ENCODE measurements around the gene C4orf50.

The C4orf50 gene

DNA sequence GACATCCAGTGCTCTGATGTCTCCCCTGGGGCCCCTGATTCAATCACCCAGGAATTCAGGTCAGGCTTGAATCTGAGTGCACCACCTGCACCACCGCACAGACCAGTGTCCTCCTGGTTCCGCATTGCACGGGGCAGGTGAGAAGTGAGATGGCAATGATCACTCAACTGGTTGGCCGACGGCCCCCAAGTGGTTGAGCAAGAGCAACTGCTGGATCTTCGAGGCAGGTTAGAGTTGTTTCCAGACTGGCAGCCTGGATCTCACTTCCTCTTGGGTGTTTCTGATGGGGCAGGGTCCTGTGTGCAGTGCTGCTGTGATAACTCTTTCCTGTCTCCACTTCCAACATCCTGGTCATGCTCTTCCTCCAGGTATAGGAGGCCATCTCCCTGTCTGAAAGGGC is 50.4 kb downstream of the C4orf50 start:
- Histone ChIP-seq H2AFZ (ENCODE audit: low read length) (no peak overlapping the region), H3K9ac (ENCODE audit: low read length) (no peak overlapping the region), H3K9me2 (replicated peaks; ENCODE audit: insufficient read depth, low read length) (no peaks in the 10 kb centered on the region), H3K27ac (ENCODE audit: low read length) (no peak overlapping the region), H3K36me3 (replicated peaks; ENCODE audit: insufficient read depth, low read length) (no peaks in the 10 kb centered on the region), H3F3A (ENCODE audit: insufficient read depth, low read length) (peaks cover 3% of the 10 kb centered on the region; the same call in 1 of the 2 replicates), H4K20me1 (ENCODE audit: insufficient read depth, low read length) (no peaks in the 10 kb centered on the region), H3K4me3 (ENCODE audit: low read length) (no peak overlapping the region), H3K27me3 (replicated peaks; ENCODE audit: insufficient read depth, low read length) (0 out of 2 replicates have a peak, but pooled peaks cover 4% of the 10 kb centered on the region), H3K4me2 (ENCODE audit: low read depth, low read length) (no peak overlapping the region), H3K9me3 (replicated peaks; ENCODE audit: insufficient read depth, low read length) (no peaks in the 10 kb centered on the region), H3K79me2 (ENCODE audit: low read length) (no peaks in the 10 kb centered on the region), H3K4me1 (ENCODE audit: low read length) (peaks cover 9% of the 10 kb centered on the region)
- DNase-seq: no peak
- TF ChIP-seq EZH2phosphoT487 (IDR thresholded peaks at IDR 0.05; ENCODE audit: low read length) (no peak), EZH2 (optimal IDR thresholded peaks at IDR 0.05; ENCODE audit: low read depth, low read length) (no peak)
- TF ChIP-seq, protein P1, sequence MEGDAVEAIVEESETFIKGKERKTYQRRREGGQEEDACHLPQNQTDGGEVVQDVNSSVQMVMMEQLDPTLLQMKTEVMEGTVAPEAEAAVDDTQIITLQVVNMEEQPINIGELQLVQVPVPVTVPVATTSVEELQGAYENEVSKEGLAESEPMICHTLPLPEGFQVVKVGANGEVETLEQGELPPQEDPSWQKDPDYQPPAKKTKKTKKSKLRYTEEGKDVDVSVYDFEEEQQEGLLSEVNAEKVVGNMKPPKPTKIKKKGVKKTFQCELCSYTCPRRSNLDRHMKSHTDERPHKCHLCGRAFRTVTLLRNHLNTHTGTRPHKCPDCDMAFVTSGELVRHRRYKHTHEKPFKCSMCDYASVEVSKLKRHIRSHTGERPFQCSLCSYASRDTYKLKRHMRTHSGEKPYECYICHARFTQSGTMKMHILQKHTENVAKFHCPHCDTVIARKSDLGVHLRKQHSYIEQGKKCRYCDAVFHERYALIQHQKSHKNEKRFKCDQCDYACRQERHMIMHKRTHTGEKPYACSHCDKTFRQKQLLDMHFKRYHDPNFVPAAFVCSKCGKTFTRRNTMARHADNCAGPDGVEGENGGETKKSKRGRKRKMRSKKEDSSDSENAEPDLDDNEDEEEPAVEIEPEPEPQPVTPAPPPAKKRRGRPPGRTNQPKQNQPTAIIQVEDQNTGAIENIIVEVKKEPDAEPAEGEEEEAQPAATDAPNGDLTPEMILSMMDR (IDR thresholded peaks at IDR 0.05; ENCODE audit: low read length): no peak

DNA sequence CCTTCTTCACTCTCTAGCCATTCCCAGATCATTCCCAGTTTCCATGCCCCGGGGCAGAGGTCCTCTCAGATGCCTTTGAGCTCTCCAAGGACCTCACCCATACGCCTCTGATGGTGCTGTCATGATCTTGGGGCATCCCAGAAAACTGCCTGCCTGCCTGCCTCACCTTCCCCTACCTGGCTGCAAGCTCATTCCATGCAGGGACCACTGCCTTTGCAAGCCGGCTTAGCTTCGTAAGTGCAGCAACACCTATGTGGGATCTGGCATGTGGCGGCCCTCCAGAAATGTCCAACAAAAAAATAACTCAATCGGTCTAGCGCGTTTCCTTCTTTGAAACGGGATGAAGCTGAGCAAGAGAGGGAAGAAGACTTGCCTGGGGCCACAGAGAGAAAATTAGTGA is 53.0 kb downstream of the C4orf50 start:
- Histone ChIP-seq H3K4me3 (ENCODE audit: low read length) (no peak overlapping the region), H3K9me2 (replicated peaks; ENCODE audit: insufficient read depth, low read length) (no peaks in the 10 kb centered on the region), H3K27me3 (replicated peaks; ENCODE audit: insufficient read depth, low read length) (0 out of 2 replicates have a peak, but pooled peaks cover 4% of the 10 kb centered on the region), H3F3A (ENCODE audit: insufficient read depth, low read length) (no peaks in the 10 kb centered on the region), H3K4me1 (ENCODE audit: low read length) (no peaks in the 10 kb centered on the region), H3K79me2 (ENCODE audit: low read length) (no peaks in the 10 kb centered on the region), H3K36me3 (replicated peaks; ENCODE audit: insufficient read depth, low read length) (no peaks in the 10 kb centered on the region), H3K27ac (ENCODE audit: low read length) (no peak overlapping the region), H2AFZ (ENCODE audit: low read length) (no peak overlapping the region), H3K9me3 (replicated peaks; ENCODE audit: insufficient read depth, low read length) (no peaks in the 10 kb centered on the region), H3K4me2 (ENCODE audit: low read depth, low read length) (no peak overlapping the region), H3K9ac (ENCODE audit: low read length) (no peak overlapping the region), H4K20me1 (ENCODE audit: insufficient read depth, low read length) (no peaks in the 10 kb centered on the region)
- no peak for DNase-seq
- TF ChIP-seq EZH2phosphoT487 (IDR thresholded peaks at IDR 0.05; ENCODE audit: low read length): no peak
- no peak for TF ChIP-seq EZH2 (optimal IDR thresholded peaks at IDR 0.05; ENCODE audit: low read depth, low read length)
- TF ChIP-seq, protein P1 (IDR thresholded peaks at IDR 0.05; ENCODE audit: low read length): no peak

DNA sequence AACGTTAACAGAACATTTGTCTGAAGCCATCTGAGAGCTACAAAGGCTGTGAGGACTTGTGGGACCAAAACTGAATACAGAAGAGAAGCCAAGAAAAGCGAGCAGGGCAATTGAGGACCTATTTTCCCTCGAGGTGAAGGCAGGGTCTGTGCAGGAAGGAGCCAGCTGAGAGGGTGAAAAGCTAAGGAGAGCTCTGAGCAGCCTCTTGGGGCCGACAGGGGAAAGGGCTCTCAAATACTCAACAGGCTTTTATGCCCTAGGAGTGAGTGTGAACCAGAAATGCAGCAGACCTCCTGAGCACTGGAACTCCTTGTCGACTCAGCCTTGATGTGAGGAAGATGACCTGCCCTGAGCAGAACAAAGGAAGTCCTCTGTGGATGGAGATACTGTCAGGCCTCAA is 54.2 kb downstream of the C4orf50 start:
- no peaks in the 10 kb centered on the region for H3K9me3 ChIP-seq (replicated peaks; ENCODE audit: insufficient read depth, low read length)
- DNase-seq: no peak
- no peaks in the 10 kb centered on the region for H3K4me1 ChIP-seq (ENCODE audit: low read length)
- no peak overlapping the region for H2AFZ ChIP-seq (ENCODE audit: low read length)
- no peak overlapping the region for H3K9ac ChIP-seq (ENCODE audit: low read length)
- peaks cover 4% of the 10 kb centered on the region for H3K27me3 ChIP-seq (replicated peaks; ENCODE audit: insufficient read depth, low read length)
- H3K79me2 ChIP-seq (ENCODE audit: low read length): no peaks in the 10 kb centered on the region
- TF ChIP-seq EZH2 (optimal IDR thresholded peaks at IDR 0.05; ENCODE audit: low read depth, low read length) (no peak), EZH2phosphoT487 (IDR thresholded peaks at IDR 0.05; ENCODE audit: low read length) (no peak)
- TF ChIP-seq, protein P1 (IDR thresholded peaks at IDR 0.05; ENCODE audit: low read length): no peak
- no peak overlapping the region for H3K4me3 ChIP-seq (ENCODE audit: low read length)
- no peaks in the 10 kb centered on the region for H3K9me2 ChIP-seq (replicated peaks; ENCODE audit: insufficient read depth, low read length)
- no peaks in the 10 kb centered on the region for H3K36me3 ChIP-seq (replicated peaks; ENCODE audit: insufficient read depth, low read length)
- H3K4me2 ChIP-seq (ENCODE audit: low read depth, low read length): no peak overlapping the region
- no peaks in the 10 kb centered on the region for H4K20me1 ChIP-seq (ENCODE audit: insufficient read depth, low read length)
- H3F3A ChIP-seq (ENCODE audit: insufficient read depth, low read length): no peaks in the 10 kb centered on the region
- H3K27ac ChIP-seq (ENCODE audit: low read length): no peak overlapping the region
